Ishikawa (cell line): Measurements from ENCODE around the gene CHAF1B.

Experiments
- CEBPB ChIP-seq: IDR thresholded peaks from 2 replicates; pipeline ENCODE4 v1.6.1; 2012
- CREB1 ChIP-seq: IDR thresholded peaks from 2 replicates; pipeline ENCODE4 v1.6.1; 2012; ENCODE audit warnings: low read depth
- EGR1 ChIP-seq: IDR thresholded peaks from 2 replicates; pipeline ENCODE4 v1.6.1; 2012
- EP300 ChIP-seq: IDR thresholded peaks from 2 replicates; pipeline ENCODE4 v1.6.1; 2012; ENCODE audit warnings: borderline replicate concordance
- FOXM1 ChIP-seq: IDR thresholded peaks from 2 replicates; pipeline ENCODE4 v1.6.1; 2012; ENCODE audit warnings: low read depth, borderline replicate concordance
- MAX ChIP-seq: IDR thresholded peaks from 2 replicates; pipeline ENCODE4 v1.6.1; 2012
- NFIC ChIP-seq: IDR thresholded peaks from 2 replicates; pipeline ENCODE4 v1.6.1; 2012
- RAD21 ChIP-seq: IDR thresholded peaks from 2 replicates; pipeline ENCODE4 v1.6.1; 2012; ENCODE audit warnings: low read depth
- REST ChIP-seq: IDR thresholded peaks from 2 replicates; pipeline ENCODE4 v1.6.1; 2012; ENCODE audit warnings: low read depth, mild to moderate bottlenecking
- TAF1 ChIP-seq: IDR thresholded peaks from 2 replicates; pipeline ENCODE4 v1.6.1; 2012; ENCODE audit warnings: low read depth, mild to moderate bottlenecking
- TCF12 ChIP-seq: IDR thresholded peaks from 2 replicates; pipeline ENCODE4 v1.6.1; 2012; ENCODE audit warnings: low read depth
- TEAD4 ChIP-seq: IDR thresholded peaks from 2 replicates; pipeline ENCODE4 v1.6.1; 2012
- USF1 ChIP-seq: IDR thresholded peaks from 2 replicates; pipeline ENCODE4 v1.6.1; 2012
- YY1 ChIP-seq: IDR thresholded peaks from 2 replicates; pipeline ENCODE4 v1.6.1; 2012; ENCODE audit warnings: low read depth
- ZBTB7A ChIP-seq: IDR thresholded peaks from 2 replicates; pipeline ENCODE4 v1.6.1; 2012; ENCODE audit warnings: low read depth

Gene CHAF1B

GRCh38 chr21:36359185-36359584, 26.0 kb upstream of the CHAF1B start:
- no peak for TF ChIP-seq EGR1
- TF ChIP-seq EP300 = no peak
- no peak for TF ChIP-seq CEBPB
- no peak for TF ChIP-seq MAX
- TF ChIP-seq RAD21 = no peak
- TF ChIP-seq YY1 = no peak
- no peak for TF ChIP-seq CREB1
- TF ChIP-seq TCF12 = no peak
- TF ChIP-seq REST = no peak
- TF ChIP-seq FOXM1 = no peak
- no peak for TF ChIP-seq TEAD4
- TF ChIP-seq TAF1 = no peak
- TF ChIP-seq NFIC = no peak
- no peak for TF ChIP-seq ZBTB7A
- no peak for TF ChIP-seq USF1

- TF ChIP-seq USF1 = no peak
Measured at GRCh38 chr21:36369064-36369685, 16.0 kb upstream of the CHAF1B start.

GRCh38 chr21:36375994-36376393, 9.2 kb upstream of the CHAF1B start:
- no peak for TF ChIP-seq EP300
- no peak for TF ChIP-seq CEBPB
- no peak for TF ChIP-seq USF1
- no peak for TF ChIP-seq TEAD4
- no peak for TF ChIP-seq CREB1
- TF ChIP-seq FOXM1 = no peak
- TF ChIP-seq RAD21 = no peak
- no peak for TF ChIP-seq TCF12
- no peak for TF ChIP-seq ZBTB7A
- no peak for TF ChIP-seq REST
- no peak for TF ChIP-seq TAF1
- no peak for TF ChIP-seq NFIC
- TF ChIP-seq MAX = no peak
- no peak for TF ChIP-seq YY1

GRCh38 chr21:36377391-36377842, 7.8 kb upstream of the CHAF1B start:
- no peak for TF ChIP-seq CEBPB
- no peak for TF ChIP-seq NFIC
- no peak for TF ChIP-seq USF1
- TF ChIP-seq YY1 = no peak
- TF ChIP-seq TEAD4 = no peak
- no peak for TF ChIP-seq MAX
- TF ChIP-seq CREB1 = no peak
- no peak for TF ChIP-seq TCF12
- TF ChIP-seq EGR1 = no peak
- TF ChIP-seq TAF1 = no peak
- no peak for TF ChIP-seq RAD21
- TF ChIP-seq EP300 = no peak
- TF ChIP-seq REST = no peak
- no peak for TF ChIP-seq ZBTB7A
- no peak for TF ChIP-seq FOXM1
